Stimulated activated CD8-positive, alpha-beta memory T cell treated with anti-CD3 and anti-CD28 coated beads, Interleukin-4, amount 100 ng/mL, for 48 hours (primary cell): Measurements from ENCODE around the gene ZDHHC11B.
"Not testable (repeated sequence)": the region's sequence is repeated elsewhere in the genome, so short reads cannot be mapped to it uniquely, and the experiment has no call there.

Experiments used
- DNase-seq: peaks from one replicate; pipeline ENCODE4 v3.0.0-alpha.2; 2020

ZDHHC11B gene

DNA sequence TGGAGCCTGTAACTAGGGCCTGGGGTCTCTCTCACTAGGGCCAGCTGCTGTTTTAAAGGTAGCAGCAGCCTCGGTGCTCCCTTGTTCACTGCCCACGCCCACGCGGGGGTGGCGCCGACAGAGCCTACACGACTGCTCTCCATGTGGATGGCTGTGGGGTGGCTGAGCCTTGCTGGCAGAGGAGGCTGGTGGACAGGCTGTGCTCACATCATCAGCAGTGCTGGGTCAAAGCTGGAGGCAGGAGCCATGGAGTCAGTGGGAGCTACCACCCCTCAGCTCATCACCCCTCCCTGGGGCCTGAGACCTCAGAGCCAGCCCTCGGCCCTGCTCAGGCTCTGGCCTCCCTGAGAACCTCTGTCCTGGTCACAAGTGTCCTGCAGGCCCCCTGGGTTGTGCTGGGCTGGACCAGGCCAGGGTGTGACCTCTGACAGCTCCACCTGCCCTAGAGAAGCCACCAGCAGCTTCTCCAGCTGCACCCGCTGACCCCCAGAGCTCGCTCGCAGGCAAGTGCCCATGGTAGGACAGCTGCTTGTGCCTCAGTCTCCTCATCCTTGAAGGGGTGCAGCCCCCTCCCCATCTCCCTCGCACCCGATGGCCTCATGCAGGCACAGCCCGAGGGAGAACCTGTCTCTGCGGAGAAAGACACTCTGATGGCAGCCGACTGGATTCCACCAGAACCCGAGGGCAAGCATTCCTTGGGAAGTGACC lies 101.7 kb downstream of the ZDHHC11B start:
- peak; percentile 16 for DNase-seq

DNA sequence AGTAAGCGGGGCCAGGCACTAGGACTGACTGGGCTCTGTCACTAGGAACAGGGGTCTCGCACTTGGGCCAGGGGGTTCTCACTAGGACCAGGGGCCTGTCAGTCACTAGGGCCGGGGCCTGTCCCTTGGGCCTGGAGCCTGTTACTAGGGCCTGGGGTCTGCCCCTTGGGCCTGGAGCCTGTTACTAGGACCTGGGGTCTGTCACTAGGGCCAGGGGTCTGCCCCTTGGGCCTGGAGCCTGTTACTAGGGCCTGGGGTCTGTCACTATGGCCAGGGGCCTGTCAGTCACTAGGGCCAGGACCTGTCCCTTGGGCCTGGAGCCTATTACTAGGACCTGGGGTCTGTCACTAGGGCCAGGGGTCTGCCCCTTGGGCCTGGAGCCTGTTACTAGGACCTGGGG lies 102.3 kb downstream of the ZDHHC11B start:
- DNase-seq, result not testable (repeated sequence)

DNA sequence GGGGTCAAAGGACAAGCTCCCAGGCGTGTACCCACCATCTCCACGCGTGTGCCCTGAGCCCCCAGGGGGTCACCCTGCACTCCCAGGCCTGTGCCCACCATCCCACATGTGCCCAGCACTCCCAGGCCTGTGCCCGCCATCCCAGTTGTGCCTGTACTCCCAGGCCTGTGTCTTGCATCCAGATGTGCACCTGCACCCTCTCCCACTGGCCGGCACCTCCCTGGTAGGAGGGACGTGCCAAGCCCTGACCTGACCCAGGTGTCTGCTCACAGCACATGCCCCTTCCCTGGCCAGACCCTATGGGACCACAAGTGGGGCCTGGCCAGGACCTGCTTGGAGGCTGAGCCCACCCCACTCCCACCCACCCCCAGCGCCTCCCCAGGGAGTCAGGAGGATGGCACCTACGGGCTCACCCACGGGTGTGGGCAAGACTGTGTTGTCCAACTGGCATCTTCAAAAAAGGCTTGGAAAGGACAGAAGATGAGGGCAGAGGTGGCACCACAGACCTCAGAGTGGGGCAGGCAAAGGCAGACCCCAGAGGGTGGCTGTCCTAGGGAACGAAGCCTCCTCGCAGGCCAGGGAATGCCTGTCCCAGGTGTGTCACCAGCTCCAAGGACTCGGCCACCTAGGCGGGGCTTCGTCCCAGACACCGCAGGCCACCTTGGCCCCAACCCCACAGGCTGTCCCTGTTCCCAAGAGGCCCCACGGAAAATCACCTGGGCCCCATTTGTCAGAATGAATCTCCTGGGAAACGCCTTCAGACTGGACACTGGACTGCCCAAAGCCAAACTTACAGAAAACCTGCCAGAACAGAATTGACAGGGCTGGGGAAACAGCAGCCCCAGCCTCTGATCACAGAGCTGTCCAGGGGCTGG lies 103.0 kb downstream of the ZDHHC11B start:
- DNase-seq, result peak; percentile 18

DNA sequence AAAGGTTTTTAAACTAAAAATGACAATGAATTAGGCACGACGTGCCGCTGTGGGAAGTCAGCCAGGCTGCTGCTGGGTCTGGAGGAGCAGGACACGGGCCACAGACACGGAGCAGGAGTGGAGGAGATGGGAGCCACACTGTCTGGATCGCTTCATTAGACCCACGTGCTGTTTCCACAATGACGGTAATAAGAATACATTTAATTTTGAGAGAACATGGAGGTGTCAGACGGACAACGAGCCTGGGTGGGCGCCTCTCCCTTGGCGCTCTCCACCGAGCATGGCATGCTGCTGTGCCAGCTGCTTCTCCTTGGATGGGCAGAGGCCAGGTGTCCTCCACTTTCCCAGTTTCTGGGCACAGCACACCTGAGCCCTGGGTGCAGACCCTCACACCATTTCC lies 103.7 kb downstream of the ZDHHC11B start:
- peak; percentile 16 for DNase-seq

DNA sequence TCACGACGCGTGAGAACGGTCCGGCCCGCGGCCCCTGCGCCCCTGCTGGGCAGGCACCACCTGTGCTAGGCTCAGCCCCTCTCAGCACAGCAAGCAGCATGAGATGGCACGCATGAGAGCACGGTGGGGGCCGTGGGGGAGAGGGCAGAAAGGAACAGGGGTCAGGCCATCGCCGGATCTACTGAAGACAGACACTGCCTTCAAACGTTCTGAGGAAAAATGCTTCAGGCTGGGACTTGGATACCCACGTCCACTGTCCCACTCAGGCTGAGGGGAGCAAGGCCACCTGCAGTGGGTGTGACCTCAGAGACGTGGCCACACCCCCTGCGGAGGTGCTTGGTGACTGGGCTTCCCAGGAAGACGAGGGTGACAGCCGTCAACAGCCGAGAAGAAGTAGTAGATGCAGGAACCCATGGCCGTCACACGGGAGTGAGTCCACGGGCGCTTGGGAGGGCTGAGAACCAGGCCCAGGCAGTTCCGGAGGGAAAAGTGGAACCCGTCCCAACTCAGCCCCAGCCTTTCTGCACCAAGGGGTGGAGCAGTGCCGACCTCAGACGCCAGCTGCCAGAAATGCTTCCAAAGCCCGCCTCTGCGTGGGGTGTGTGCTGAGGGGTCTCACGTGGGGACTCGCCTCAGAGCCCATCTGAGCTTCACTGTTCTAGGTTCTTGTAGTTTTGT lies 104.3 kb downstream of the ZDHHC11B start:
- not testable (repeated sequence) for DNase-seq

DNA sequence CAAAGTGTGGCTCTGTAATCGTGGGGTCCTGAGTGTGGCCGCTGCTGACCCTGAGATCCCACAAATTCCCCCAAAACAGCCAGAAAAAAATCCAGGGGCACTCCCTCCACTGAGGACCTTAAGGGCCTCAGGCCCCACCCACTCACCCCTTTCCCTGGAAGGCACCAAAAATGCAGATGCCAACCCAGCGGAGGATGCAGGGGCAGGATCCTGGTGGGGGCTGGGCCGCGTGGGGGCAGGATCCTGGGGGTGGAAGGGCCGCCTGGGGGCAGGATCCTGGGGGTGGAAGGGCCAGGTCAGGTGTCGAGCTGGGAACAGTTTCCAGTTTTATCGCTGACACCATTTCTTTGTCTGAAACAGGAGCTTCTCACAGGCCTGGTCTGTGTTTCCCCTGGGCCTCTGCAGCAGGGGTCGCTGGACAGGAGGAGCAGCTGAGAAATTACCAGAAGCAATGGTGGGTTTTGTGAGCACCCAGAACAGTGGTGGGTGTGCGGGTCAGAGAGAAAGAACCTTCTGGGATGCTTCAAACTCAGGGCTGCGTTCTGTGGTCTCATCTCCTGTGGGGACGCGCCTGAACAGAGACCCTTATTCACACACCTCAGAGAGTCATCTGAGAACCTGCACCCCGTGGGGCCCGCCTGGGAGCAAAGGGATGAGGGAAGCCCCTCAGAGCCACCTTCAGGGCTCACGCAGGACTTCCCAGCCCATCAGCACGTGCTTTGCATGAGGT lies 105.2 kb downstream of the ZDHHC11B start:
- peak; percentile 10 for DNase-seq

DNA sequence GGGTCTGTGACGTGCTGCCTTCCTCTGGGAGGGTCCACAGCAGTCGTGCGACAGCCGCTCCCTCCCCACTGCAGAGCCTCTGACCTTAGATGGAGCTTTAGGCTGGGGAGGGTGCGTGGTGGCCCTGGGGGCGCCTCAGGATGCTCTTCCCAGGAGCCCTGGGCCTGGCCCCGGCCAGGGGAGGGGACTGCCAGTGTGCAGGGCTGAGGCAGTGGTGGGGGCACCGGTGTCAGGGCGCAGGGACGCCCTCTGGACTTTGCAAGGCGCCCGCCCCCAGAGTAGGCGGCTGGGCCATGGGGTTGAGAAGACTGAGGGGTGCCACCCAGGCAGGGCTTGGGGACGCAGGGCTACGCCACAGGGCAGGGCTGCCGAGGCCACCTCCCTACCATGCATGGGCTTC lies 106.0 kb downstream of the ZDHHC11B start:
- peak; percentile 5 for DNase-seq

DNA sequence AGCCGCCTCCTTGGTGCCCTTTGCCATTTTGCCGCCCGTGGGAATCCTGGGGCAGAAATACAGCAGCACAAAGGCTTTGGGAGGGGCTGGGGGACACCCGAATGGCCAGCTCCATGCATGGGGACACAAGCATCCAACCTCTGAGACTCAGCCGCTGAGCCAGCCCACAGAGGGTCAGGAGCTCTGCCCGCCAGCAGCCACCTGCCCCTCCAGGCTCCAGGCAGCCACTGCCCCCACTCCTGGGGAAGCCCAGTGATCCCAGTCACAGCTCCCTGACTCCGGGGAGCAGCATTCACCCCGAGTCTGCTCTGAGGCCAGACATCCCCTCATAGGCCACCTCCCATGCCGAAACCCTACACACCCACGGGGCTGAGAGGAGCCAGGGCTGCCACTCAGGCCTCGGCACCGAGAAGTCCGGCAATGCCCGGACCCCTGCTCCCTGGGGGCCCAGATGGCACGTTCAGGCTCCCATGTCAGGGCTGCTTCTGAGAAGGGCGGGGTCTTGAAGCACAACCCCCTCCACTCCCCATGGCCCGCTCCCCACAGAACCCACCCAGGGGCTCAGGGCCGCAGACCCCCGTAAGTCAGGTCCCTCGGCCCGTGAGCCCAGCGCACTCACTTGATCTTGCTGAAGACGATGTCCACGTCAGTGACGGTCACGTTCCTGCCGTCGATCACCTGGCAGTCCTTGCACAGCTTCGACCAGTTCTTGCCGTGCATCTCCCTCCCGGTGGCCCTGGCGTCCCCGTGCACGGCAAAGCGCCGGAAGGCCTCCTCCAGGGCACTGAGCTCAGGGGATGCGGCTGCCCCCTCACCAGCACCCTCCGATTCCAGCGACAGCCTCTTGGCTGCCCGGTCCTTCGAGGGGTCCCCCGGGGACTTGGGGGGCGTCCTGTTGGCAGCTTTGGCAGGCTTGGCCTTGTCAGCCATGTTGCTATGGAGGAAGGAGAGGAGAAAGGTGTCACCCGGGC lies 107.1 kb downstream of the ZDHHC11B start:
- peak; percentile 20 for DNase-seq

DNA sequence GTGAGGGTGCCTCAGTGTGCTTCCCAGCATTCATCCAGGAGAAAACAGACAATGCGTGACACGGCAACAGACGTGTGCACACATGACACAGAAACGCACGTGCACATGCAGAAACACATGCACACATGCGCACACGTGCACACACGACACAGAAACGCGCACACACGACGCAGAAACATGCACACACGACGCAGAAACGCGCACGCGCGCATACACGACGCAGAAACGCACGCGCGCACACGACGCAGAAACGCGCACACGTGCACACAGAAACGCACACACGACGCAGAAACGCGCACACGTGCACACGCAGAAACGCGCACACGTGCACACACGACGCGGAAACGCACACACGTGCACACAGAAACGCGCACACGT lies 107.8 kb downstream of the ZDHHC11B start:
- DNase-seq, result peak; percentile 18

DNA sequence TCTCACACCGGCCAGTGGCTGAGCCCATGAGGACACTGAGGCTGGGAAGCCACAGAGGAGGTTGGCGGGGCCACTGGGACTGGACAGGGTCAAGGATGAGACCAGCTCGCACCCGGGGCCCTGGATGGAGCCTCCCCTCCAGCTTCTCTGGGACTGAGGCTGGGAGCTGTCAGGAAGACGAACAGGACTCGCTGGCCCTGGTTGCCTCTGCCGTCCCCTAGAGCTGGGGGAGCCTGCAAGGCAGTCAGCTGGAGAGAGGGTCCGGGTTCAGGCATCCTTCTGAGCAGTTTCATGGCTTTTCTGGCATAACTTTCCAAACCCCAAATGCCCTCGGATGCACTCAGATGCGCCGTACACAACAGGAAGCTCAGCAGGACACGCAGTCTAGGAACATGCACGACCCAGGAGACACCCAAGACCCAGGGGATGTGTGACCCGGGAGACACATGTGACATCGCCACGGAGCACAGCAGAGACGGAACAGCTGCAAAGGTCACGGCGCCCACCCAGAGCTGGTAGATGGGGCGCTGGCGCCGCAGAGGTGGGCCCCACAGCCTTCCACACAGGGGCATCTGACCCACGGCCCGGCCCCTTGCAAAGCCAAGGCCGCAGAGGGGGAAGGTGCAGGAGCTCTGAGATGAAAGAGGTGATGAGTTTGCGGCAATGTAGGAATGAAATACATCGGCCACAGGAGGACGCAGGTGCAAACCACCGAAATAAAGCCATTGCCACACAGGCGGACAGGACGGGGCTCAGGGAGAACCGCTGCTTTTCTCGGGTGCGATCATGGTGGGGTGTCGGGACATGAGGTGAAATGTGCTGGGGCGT lies 108.4 kb downstream of the ZDHHC11B start:
- DNase-seq, result peak; percentile 17

DNA sequence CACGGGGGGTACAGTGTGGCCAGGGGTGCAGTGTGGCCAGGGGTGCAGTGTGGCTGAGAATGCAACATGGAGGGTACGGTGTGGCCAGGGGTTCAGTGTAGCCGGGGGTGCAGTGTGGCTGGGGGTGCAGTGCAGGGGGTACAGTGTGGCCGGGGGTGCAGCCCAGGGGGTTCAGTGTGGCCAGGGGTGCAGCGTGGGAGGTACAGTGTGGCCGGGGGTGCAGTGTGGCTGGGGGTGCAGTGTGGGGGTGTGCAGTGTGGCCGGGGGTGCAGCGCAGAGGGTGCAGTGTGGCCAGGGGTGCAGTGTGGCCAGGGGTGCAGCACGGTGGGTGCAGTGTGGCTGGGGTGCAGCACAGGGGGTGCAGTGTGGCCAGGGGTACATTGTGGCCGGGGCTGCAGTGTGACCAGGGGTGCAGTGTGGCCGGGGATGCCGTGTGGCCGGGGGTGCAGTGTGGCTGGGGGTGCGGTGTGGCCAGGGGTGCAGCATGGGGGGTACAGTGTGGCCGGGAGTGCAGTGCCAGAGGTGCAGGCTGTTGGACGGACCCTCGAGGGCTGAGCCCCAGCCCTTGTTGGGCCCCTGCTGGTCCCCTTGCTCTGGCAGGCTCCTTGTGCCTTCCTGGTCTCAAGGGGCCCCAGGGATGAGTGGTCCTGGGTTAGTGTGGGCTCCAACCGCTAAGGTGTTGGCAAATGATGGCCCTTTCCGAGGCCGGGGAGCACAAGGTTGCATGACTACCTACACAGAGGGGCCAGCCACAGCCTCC lies 109.2 kb downstream of the ZDHHC11B start:
- DNase-seq, result no peak

DNA sequence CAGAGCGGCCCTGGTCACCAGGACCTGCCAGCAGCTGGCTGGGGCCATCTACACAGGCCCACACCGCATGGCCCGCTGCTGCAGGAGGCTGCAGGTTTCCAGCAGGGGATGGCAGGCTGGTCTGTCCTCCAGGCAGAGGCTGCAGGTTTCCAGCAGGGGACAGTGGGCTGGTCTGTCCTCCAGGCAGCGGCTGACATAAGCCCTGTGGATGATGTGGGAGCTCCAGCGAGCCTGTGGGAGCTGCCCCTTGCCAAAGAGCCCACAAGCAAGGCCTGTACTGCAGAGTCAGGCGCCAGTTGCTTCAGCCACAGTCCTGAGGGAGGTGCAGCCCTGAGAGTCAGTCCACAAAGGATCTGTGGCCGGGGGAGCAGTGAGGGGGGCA lies 109.9 kb downstream of the ZDHHC11B start:
- no peak for DNase-seq

DNA sequence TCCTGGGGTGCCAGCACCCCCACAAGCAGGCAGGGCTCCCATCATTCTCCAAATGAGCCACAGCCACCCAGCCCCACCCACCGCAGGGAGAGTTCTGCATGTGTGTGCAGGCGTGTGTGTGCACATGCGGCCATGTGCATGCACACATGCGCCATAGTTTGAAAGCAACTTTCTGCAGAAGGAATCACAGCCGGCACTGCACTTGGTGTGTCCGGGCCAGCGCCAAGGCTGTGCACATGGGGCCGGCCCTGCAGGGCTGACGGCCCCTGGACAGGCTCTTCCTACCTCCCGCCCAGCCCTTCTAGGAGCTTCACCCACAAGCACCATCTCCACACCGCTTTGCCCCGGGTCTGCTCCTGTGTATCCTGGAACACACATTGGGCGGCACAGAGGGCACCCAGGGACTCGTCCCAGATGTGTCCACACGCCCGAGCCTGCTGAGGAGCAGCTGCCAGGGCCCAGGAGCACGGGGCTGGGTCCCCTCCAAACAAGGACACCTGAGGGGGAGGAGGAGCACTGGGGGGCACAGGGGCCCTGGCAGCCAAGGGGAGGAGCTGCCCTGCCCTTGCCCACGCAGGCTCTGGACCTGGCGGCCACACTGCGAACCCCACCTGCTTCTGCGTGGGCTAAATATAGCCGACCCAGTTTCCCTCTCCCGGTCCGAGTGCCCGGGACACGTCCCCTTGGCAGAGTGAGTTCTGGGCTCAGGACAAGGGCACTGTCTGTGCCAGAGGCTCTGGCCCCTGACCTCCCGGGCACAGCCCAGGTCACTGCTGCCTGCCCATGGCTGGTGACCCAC lies 110.5 kb downstream of the ZDHHC11B start:
- no peak for DNase-seq

DNA sequence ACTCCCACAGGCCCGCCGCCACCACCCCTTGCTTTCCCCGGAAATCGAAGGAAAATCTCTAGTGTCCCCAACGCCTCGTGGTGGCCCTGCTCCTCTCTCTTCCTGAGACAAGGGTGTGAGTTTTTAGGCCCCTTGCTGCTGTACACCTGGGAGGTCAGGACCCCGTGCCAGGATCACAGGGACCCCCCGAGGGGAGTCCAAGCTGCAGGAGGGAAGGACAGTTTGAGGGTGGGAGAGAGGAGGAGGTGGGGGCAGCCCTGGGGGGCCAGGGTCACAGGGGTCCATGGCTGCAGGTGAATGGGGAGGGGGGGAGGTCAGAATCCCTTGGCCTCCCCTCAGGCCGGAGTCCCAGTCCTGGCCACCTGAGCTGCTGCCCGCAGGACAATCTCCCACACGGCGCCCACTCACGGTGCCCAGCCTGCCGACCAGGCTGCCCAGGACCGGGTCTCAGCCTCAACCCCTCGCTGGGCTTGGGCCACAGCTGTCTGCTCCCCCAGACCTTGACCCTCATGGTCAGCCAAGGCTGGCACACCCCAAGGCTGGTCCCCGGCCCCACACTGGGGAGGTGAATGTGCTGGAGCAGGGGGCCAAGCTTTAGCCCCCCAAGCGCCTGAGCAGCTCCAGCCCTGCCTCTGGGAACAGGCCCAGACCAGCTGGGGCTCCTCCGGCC lies 111.2 kb downstream of the ZDHHC11B start:
- no peak for DNase-seq

DNA sequence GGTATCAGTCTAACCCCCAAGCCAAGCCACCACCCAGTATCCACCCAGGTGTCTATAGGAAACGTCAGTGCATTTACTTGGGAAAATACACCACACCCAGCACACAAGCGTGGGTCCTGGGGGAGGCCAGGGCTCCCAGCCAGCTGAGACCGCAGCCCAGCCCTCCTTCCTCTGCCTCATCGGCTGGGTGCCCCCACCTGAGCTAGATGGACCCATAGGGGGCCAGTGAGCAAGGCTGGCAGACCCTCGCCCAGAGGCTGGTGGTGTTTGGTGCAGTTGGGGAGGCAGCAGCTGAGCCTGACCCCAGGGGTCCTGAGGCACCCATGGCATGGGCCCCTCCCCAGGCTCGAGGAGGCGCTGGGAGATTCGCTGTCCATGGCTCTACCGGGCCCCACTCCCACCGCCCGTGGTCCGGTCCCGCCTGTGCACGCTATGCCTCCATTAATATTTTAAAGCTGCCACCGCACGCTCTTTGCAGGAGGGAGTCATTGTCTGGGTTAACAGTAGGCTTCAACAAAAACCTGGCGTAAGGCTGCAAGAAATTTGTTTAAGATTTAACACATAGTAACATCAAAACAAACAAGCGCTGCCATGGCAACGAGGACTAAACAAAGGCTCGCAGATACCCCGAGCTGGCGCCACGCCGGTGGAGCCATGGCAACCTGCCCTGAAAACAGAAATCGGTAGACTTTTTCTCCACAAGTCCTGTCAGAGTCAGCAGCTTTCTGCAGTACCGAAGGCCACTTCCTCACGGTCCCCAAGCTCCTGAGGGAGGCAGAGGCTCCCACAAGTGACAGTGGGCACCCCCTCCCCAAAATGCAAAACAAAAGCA lies 112.0 kb downstream of the ZDHHC11B start:
- DNase-seq, result peak; percentile 71

DNA sequence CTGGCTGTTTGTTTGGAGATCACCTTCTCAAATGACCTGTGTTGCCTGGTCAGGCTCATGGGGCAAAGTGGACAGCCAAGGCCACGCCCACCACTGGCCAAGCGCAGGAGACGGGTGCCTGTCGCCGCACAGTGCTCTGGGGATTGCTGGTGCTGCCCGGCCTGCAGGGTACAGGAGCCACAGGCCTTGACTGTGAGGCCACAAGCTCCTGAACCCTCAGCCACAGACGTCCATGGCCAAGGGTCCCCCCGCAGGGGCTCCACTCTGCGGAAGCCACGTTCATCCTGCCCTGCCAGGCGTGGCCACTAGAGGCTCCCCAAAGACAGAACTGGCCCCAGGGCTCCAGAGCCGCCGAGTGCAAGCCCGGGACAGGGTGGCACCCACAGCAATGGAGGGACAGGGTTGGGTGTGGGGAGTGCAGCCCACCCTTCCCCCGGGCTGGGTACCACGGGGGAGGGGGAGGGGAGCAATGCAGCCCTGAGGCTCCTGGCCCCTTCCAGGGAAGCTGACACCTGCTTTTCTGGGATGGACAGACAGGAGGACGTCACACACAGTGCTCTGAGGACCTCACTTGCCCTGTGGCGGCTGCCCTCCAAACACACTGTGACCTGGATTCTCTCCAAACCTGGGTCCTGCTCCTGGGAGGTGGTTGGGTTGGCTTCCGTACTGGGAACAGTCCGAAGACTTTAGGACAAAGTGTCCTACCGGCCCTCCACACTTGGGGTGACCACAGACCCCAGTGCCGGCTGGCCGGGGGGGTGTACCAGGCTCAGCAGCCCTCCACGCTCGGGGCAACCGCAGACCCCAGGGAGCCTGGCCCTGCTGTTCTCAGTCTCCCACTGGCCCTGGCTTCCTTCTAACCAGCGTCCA lies 112.8 kb downstream of the ZDHHC11B start:
- DNase-seq, result peak; percentile 80
